Smooth muscle cell (in vitro differentiated cells): ENCODE results near the gene COL23A1. TPM values are rescaled to one million over a fixed set of nuclear protein-coding genes. Genes with fewer than 3 reads are reported as not detected.

ENCODE experiments used
- DNase-seq: peaks from one replicate; lab custom pipeline; 2025; ENCODE audit not compliant: unreplicated experiment; lab: John Stamatoyannopoulos, UW
- H2AFZ ChIP-seq: fragments of 200-600 bp; sonication (generic); 2 replicates; pipeline ENCODE4 v1.6.0; 2016; ENCODE audit warnings: antibody characterized with exemption, low read depth, mild to moderate bottlenecking
- H3F3A ChIP-seq: fragments of 200-600 bp; sonication (generic); 2 replicates; pipeline ENCODE4 v1.6.0; 2017; ENCODE audit warnings: antibody characterized with exemption, low read depth
- H3K27ac ChIP-seq: fragments of 200-600 bp; sonication (generic); 2 replicates; pipeline ENCODE4 v1.5.1; 2016; ENCODE audit warnings: low read depth, mild to moderate bottlenecking
- H3K27me3 ChIP-seq: fragments of 200-600 bp; sonication (generic); 2 replicates; pipeline ENCODE4 v1.6.1; 2016; ENCODE audit warnings: low read depth, mild to moderate bottlenecking
- H3K36me3 ChIP-seq: fragments of 200-600 bp; sonication (generic); 2 replicates; pipeline ENCODE4 v1.5.1; 2016; ENCODE audit warnings: low read depth
- H3K4me1 ChIP-seq: fragments of 200-600 bp; sonication (generic); 2 replicates; pipeline ENCODE4 v1.5.1; 2016; ENCODE audit warnings: low read depth
- H3K4me2 ChIP-seq: fragments of 200-600 bp; sonication (generic); 2 replicates; pipeline ENCODE4 v1.6.0; 2016; ENCODE audit warnings: mild to moderate bottlenecking
- H3K4me3 ChIP-seq: fragments of 200-600 bp; sonication (generic); 2 replicates; pipeline ENCODE4 v1.5.1; 2016; ENCODE audit warnings: mild to moderate bottlenecking
- H3K79me2 ChIP-seq: fragments of 200-600 bp; sonication (generic); 2 replicates; pipeline ENCODE4 v1.6.0; 2016; ENCODE audit warnings: low read depth, mild to moderate bottlenecking
- H3K9ac ChIP-seq: fragments of 200-600 bp; sonication (generic); 2 replicates; pipeline ENCODE4 v1.6.0; 2016; ENCODE audit warnings: low read depth
- H3K9me3 ChIP-seq: fragments of 200-600 bp; sonication (generic); replicated peaks from 2 replicates; pipeline ENCODE4 v1.5.1; 2016; ENCODE audit warnings: low read depth
- H4K20me1 ChIP-seq: fragments of 200-600 bp; sonication (generic); 2 replicates; pipeline ENCODE4 v1.6.0; 2016; ENCODE audit warnings: low read depth
- WGBS: methylation state at CpG from one replicate; pipeline ENCODE4 v1.1.7; 2016; ENCODE audit warnings: low lambda C conversion rate; 5-methylcytosine and 5-hydroxymethylcytosine counted together
- polyA plus RNA-seq: library from polyadenylated mRNA; unstranded; fragments of >200 nt; fragmentation: Nextera tagmentation; extraction: Ambion mirVana; gene quantifications from 2 replicates; pipeline ENCODE4 v1.2.1, GENCODE V29; 2016
- total RNA-seq: library from RNA; depleted of rRNA; stranded (reverse); fragments of >200 nt; gene quantifications from 2 replicates; pipeline ENCODE4 v1.2.3, GENCODE V29; 2014
- TF ChIP-seq, protein P1 (sequence below): fragments of 200-600 bp; sonication (generic); IDR thresholded peaks from 2 replicates; pipeline ENCODE4 v1.5.1; 2017; ENCODE audit warnings: borderline replicate concordance, mild to moderate bottlenecking, antibody characterized with exemption; ENCODE audit not compliant: insufficient read depth, poor library complexity, severe bottlenecking

The COL23A1 gene
- total and polyA plus RNA-seq, 2 experiments from 2014 or later, result 5.3 to 27.4 TPM

DNA sequence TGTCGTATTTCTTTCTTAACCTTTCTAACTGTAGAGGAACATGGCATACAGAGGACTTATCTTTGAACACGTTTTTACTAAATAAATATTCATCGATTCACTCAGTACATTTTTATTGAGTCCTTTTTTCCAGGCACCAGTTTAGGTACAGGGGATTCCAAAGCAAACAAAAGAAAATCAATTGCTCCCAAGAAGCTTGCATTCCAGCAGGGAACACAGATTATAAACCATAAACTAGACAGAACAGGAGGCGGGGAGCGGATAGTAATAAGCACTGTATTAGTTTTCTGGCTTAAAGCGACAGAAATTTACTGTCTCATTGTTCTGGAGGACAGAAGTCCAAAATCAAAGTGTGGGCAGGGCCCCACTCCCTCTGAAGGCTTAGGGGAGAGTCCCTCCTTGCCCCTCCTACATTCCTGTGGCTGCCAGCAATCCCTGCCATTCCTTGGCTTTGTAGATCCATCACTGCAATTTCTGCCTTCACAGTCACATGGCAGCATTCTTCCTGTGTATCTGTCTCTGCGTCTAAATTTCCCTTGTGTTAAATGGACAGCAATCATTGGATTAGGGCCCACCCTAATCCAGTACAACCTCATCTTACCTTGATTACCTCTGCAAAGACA, 115.5 kb downstream of the COL23A1 start:
- Histone ChIP-seq H3K79me2 (no peaks in the 10 kb centered on the region), H3K36me3 (no peaks in the 10 kb centered on the region), H3K27me3 (no peaks in the 10 kb centered on the region), H3K9me3 (no peaks in the 10 kb centered on the region), H3K9ac (no peak overlapping the region), H3K4me2 (peak overlapping the region; percentile 47), H4K20me1 (no peaks in the 10 kb centered on the region), H3K4me1 (no peaks in the 10 kb centered on the region), H3K4me3 (no peak overlapping the region), H2AFZ (no peak overlapping the region), H3F3A (peaks cover 6% of the 10 kb centered on the region), H3K27ac (peak overlapping the region; percentile 30)
- TF ChIP-seq, protein P1, sequence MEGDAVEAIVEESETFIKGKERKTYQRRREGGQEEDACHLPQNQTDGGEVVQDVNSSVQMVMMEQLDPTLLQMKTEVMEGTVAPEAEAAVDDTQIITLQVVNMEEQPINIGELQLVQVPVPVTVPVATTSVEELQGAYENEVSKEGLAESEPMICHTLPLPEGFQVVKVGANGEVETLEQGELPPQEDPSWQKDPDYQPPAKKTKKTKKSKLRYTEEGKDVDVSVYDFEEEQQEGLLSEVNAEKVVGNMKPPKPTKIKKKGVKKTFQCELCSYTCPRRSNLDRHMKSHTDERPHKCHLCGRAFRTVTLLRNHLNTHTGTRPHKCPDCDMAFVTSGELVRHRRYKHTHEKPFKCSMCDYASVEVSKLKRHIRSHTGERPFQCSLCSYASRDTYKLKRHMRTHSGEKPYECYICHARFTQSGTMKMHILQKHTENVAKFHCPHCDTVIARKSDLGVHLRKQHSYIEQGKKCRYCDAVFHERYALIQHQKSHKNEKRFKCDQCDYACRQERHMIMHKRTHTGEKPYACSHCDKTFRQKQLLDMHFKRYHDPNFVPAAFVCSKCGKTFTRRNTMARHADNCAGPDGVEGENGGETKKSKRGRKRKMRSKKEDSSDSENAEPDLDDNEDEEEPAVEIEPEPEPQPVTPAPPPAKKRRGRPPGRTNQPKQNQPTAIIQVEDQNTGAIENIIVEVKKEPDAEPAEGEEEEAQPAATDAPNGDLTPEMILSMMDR, result no peak
- WGBS, result 74% methylated on average over 7 of the region's 7 CpGs
- DNase-seq, result no peak

DNA sequence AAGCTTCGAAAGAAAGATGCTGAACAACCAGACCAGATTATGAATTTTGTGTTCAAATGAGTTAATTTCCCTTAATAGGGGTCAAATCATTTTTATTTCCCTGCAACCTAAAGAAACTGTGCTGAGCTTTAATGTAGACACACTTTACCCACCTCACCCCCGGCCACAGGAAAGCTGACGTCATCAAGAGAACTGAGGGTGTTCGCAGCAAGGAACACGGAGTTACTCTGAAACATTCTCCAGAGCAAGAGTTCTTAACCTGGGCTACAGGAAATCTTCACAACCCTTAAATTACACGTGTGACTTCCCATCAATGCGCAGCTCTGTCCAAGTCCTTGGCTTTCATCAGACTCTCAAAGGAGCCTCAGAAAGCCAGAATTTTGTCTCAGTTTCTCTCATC, 116.3 kb downstream of the COL23A1 start:
- Histone ChIP-seq H3K9me3 (no peaks in the 10 kb centered on the region), H4K20me1 (no peaks in the 10 kb centered on the region), H3K27ac (peak overlapping the region; percentile 30), H3K9ac (no peak overlapping the region), H3K4me1 (no peaks in the 10 kb centered on the region), H2AFZ (no peak overlapping the region), H3K27me3 (no peaks in the 10 kb centered on the region), H3K4me3 (no peak overlapping the region), H3K36me3 (no peaks in the 10 kb centered on the region), H3K4me2 (peak overlapping the region; percentile 47), H3F3A (peaks cover 6% of the 10 kb centered on the region), H3K79me2 (no peaks in the 10 kb centered on the region)
- TF ChIP-seq, protein P1, result no peak
- no peak for DNase-seq
- WGBS, result 67% methylated on average over 7 of the region's 7 CpGs

DNA sequence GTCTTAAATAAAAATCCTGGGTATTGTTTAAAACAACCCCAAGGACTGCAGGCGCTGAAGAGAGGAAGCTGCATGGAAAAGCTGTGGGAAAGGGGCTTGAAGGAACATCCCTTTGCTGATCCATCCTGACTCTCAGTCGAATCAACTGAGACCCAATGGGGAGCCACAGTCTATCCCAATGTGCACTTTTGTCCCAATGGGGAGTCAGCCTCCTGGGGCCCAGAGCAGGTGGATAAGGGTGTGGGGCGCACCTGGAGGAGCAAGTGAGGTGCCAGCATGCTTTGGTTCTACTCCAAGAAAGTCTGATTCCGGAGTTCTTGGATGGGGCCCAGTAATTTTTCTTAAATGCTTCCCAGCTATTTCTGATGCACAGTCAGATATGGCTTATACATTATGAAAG, 118.1 kb downstream of the COL23A1 start:
- TF ChIP-seq, protein P1, result no peak
- Histone ChIP-seq H3K79me2 (no peaks in the 10 kb centered on the region), H3K4me1 (peaks cover 6% of the 10 kb centered on the region), H3K36me3 (no peaks in the 10 kb centered on the region), H4K20me1 (no peaks in the 10 kb centered on the region), H2AFZ (no peak overlapping the region), H3F3A (peaks cover 6% of the 10 kb centered on the region), H3K9me3 (no peaks in the 10 kb centered on the region), H3K27me3 (no peaks in the 10 kb centered on the region), H3K9ac (no peak overlapping the region), H3K4me2 (no peak overlapping the region), H3K27ac (no peak overlapping the region), H3K4me3 (no peak overlapping the region)
- no peak for DNase-seq
- 89% methylated on average over 4 of the region's 4 CpGs for WGBS

DNA sequence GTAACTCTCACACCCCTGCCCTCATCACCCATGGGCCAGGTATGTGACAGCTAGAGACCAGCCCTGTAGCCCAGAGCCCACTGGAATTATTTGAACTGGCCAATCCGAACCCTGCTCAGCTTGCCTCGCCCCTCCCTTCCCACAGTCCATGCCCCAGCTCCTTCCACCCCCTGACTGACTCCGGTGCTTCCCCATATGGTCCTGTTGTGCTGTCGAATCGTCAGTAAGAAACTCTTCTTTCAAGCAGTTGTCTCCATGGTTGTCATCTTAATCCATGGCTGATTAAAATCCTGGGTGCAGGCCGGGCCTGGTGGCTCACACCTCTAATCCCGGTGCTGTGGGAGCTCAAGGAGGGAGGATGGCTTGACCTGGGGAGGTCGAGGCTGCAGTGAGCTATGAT, 118.5 kb downstream of the COL23A1 start:
- H4K20me1 ChIP-seq, result no peaks in the 10 kb centered on the region
- no peak overlapping the region for H3K9ac ChIP-seq
- H2AFZ ChIP-seq, result no peak overlapping the region
- no peaks in the 10 kb centered on the region for H3K27me3 ChIP-seq
- TF ChIP-seq, protein P1, result no peak
- DNase-seq, result no peak
- WGBS, result 40% methylated on average over 8 of the region's 8 CpGs
- peak overlapping the region; percentile 29 for H3K27ac ChIP-seq
- peaks cover 6% of the 10 kb centered on the region for H3K4me1 ChIP-seq
- no peaks in the 10 kb centered on the region for H3K9me3 ChIP-seq
- H3K36me3 ChIP-seq, result no peaks in the 10 kb centered on the region
- H3F3A ChIP-seq, result peaks cover 6% of the 10 kb centered on the region
- H3K79me2 ChIP-seq, result no peaks in the 10 kb centered on the region
- peak overlapping the region; percentile 28 for H3K4me2 ChIP-seq
- no peak overlapping the region for H3K4me3 ChIP-seq
